H1 (cell line): ENCODE measurements around the gene CNPY3. TPM values are rescaled to one million over a fixed set of nuclear protein-coding genes. Genes with fewer than 3 reads are reported as not detected.

ENCODE experiments used
- CTCF ChIA-PET: fragments of 300-600 bp; sonication (Branson Sonifier 250); formaldehyde crosslinking; loops from one replicate; lab custom pipeline; 2021; ENCODE audit not compliant: partially characterized antibody; lab: Charles Lee
- POLR2A ChIA-PET: fragments of 300-600 bp; sonication (Branson Sonifier 250); formaldehyde crosslinking; loops from one replicate; lab custom pipeline; 2021; ENCODE audit warnings: inconsistent platforms; ENCODE audit not compliant: partially characterized antibody; lab: Charles Lee
- DNase-seq, 2 experiments: peaks; one replicate each; pipeline versions ENCODE4 v3.0.0 to v3.0.0-alpha.2; 2010 to 2022; ENCODE audit warnings: low spot score in 2 of 2, low read depth in 1 of 2, mixed read lengths in 1 of 2
- FAIRE-seq: peaks from 2 replicates; lab custom pipeline; 2011; peaks lifted over from hg19 to GRCh38; lab: Jason Lieb, UNC
- H2AFZ ChIP-seq: 2 replicates; pipeline ENCODE4 v1.8.1; 2012; ENCODE audit warnings: low read length, inconsistent platforms
- H2AK5ac ChIP-seq: 2 replicates; pipeline ENCODE4 v1.6.1; 2013; ENCODE audit warnings: low read depth, low read length
- H2BK120ac ChIP-seq: replicated peaks from 2 replicates; pipeline ENCODE3; 2013; ENCODE audit warnings: low read depth, low read length, inconsistent platforms
- H2BK12ac ChIP-seq: 2 replicates; pipeline ENCODE4 v1.6.1; 2013; ENCODE audit warnings: low read depth, low read length
- H2BK15ac ChIP-seq: 2 replicates; pipeline ENCODE4 v1.6.1; 2013; ENCODE audit warnings: low read length
- H2BK20ac ChIP-seq: 2 replicates; pipeline ENCODE4 v1.6.1; 2013; ENCODE audit warnings: low read length
- H2BK5ac ChIP-seq: 2 replicates; pipeline ENCODE4 v1.6.1; 2013; ENCODE audit warnings: low read depth, low read length
- H3K14ac ChIP-seq: 2 replicates; pipeline ENCODE4 v1.6.1; 2013; ENCODE audit warnings: inconsistent platforms; ENCODE audit not compliant: insufficient read length
- H3K18ac ChIP-seq: 2 replicates; pipeline ENCODE4 v1.6.1; 2013; ENCODE audit warnings: low read length; ENCODE audit errors: extremely low read depth
- H3K23ac ChIP-seq: 2 replicates; pipeline ENCODE4 v1.6.1; 2013; ENCODE audit warnings: inconsistent platforms; ENCODE audit not compliant: insufficient read length
- H3K23me2 ChIP-seq: 2 replicates; pipeline ENCODE4 v1.6.1; 2013; ENCODE audit warnings: low read depth, low read length
- H3K27ac ChIP-seq: 2 replicates; pipeline ENCODE4 v1.6.1; 2011; ENCODE audit warnings: low read depth, low read length, inconsistent platforms
- H3K27me3 ChIP-seq, 4 experiments: replicated peaks in 1 of 4; 1 replicate in 1 of 4; 2 replicates in 3 of 4; pipeline versions ENCODE4 v1.6.1 to v1.8.1; 2011 to 2013; ENCODE audit warnings: low read length in 3 of 4, mild to moderate bottlenecking in 3 of 4, inconsistent platforms in 2 of 4, mixed read lengths in 2 of 4, moderate library complexity in 1 of 4; ENCODE audit not compliant: control insufficient read depth in 3 of 4, insufficient read depth in 3 of 4; ENCODE audit errors: extremely low read depth in 1 of 4
- H3K36me3 ChIP-seq, 4 experiments: 2 replicates each; pipeline versions ENCODE4 v1.6.1 to v1.8.1; 2011 to 2013; ENCODE audit warnings: mild to moderate bottlenecking in 4 of 4, low read length in 3 of 4, moderate library complexity in 2 of 4, control low read depth in 1 of 4, inconsistent platforms in 1 of 4; ENCODE audit not compliant: insufficient read depth in 4 of 4, control insufficient read depth in 2 of 4
- H3K4ac ChIP-seq: replicated peaks from 2 replicates; pipeline ENCODE3; 2013; ENCODE audit warnings: low read length, low read depth, mixed read lengths, inconsistent platforms; ENCODE audit not compliant: insufficient read length
- H3K4me1 ChIP-seq, 4 experiments: replicated peaks in 1 of 4; 1 replicate in 1 of 4; 2 replicates in 3 of 4; pipeline versions ENCODE4 v1.6.1 to v1.8.1; 2011 to 2013; ENCODE audit warnings: low read length in 3 of 4, inconsistent platforms in 2 of 4, mixed read lengths in 1 of 4; ENCODE audit not compliant: insufficient read depth in 4 of 4, control insufficient read depth in 3 of 4
- H3K4me2 ChIP-seq, 2 experiments: 2 replicates each; pipeline versions ENCODE4 v1.6.1 to v1.8.1; 2011 to 2013; ENCODE audit warnings: low read depth in 2 of 2, low read length in 2 of 2, control low read depth in 1 of 2, inconsistent platforms in 1 of 2, mild to moderate bottlenecking in 1 of 2; ENCODE audit not compliant: insufficient read depth in 1 of 2
- H3K4me3 ChIP-seq, 4 experiments: fragments of 200-600, 300-600 bp in 1 of 4; sonication (generic), shearing (Covaris generic), sonication (Bioruptor Twin) in 1 of 4; 2 replicates each; pipeline versions ENCODE4 v1.5.1 to v1.8.1; 2011 to 2016; ENCODE audit warnings: low read length in 4 of 4, low read depth in 3 of 4, control low read depth in 2 of 4, inconsistent platforms in 2 of 4, mild to moderate bottlenecking in 2 of 4, mixed read lengths in 1 of 4, moderate library complexity in 1 of 4; ENCODE audit not compliant: insufficient read depth in 2 of 4; ENCODE audit errors: extremely low read depth in 1 of 4
- H3K56ac ChIP-seq: replicated peaks from 2 replicates; pipeline ENCODE3; 2013; ENCODE audit warnings: low read depth, mild to moderate bottlenecking, mixed read lengths, low read length, inconsistent platforms; ENCODE audit not compliant: insufficient read length
- H3K79me1 ChIP-seq: 2 replicates; pipeline ENCODE4 v1.6.1; 2013; ENCODE audit warnings: low read depth, low read length, control low read depth
- H3K79me2 ChIP-seq, 2 experiments: 2 replicates each; pipeline versions ENCODE4 v1.6.1 to v1.8.1; 2012 to 2013; ENCODE audit warnings: low read length in 2 of 2, mild to moderate bottlenecking in 2 of 2, inconsistent platforms in 1 of 2; ENCODE audit not compliant: insufficient read depth in 2 of 2, control insufficient read depth in 1 of 2
- H3K9ac ChIP-seq, 4 experiments: replicated peaks in 1 of 4; 1 replicate in 1 of 4; 2 replicates in 3 of 4; pipeline versions ENCODE4 v1.6.1 to v1.8.1; 2011 to 2013; ENCODE audit warnings: low read depth in 3 of 4, low read length in 3 of 4, control low read depth in 2 of 4, mild to moderate bottlenecking in 2 of 4, moderate library complexity in 2 of 4, inconsistent platforms in 1 of 4; ENCODE audit errors: extremely low read depth in 1 of 4
- H3K9me3 ChIP-seq, 2 experiments: 2 replicates each; pipeline versions ENCODE4 v1.6.1 to v1.8.1; 2012 to 2013; ENCODE audit warnings: mild to moderate bottlenecking in 2 of 2, moderate library complexity in 2 of 2, control low read depth in 1 of 2, inconsistent platforms in 1 of 2, low read depth in 1 of 2, low read length in 1 of 2, mixed read lengths in 1 of 2; ENCODE audit not compliant: insufficient read depth in 2 of 2
- H4K20me1 ChIP-seq, 2 experiments: replicated peaks in 1 of 2; 2 replicates each; pipeline versions ENCODE3 to v1.8.1; 2011 to 2013; ENCODE audit warnings: inconsistent platforms in 2 of 2, low read length in 2 of 2, mild to moderate bottlenecking in 1 of 2; ENCODE audit not compliant: insufficient read depth in 2 of 2, control insufficient read depth in 1 of 2
- H4K5ac ChIP-seq: 2 replicates; pipeline ENCODE4 v1.6.1; 2013; ENCODE audit warnings: low read length, low read depth, mixed read lengths, inconsistent platforms; ENCODE audit not compliant: insufficient read length
- H4K8ac ChIP-seq: 2 replicates; pipeline ENCODE4 v1.8.0; 2013; ENCODE audit warnings: mild to moderate bottlenecking, moderate library complexity, low read length, inconsistent platforms; ENCODE audit not compliant: insufficient read depth; ENCODE audit errors: extremely low read depth
- H4K91ac ChIP-seq: replicated peaks from 2 replicates; pipeline ENCODE3; 2013; ENCODE audit warnings: low read length, mixed read lengths, inconsistent platforms; ENCODE audit not compliant: insufficient read length
- KDM1A ChIP-seq: fragments of 200-600, 300-600 bp; sonication (generic); IDR thresholded peaks from 2 replicates; pipeline ENCODE4 v1.7.1; 2016; ENCODE audit warnings: mild to moderate bottlenecking, low read length, borderline replicate concordance
- SP2 ChIP-seq: IDR thresholded peaks from 2 replicates; pipeline ENCODE4 v1.6.1; 2012; ENCODE audit warnings: mild to moderate bottlenecking, low read length, inconsistent platforms
- WGBS, 2 experiments: shearing (Covaris generic) in 1 of 2; methylation state at CpG; one replicate each; pipeline versions ENCODE4 v1.1.6 to v1.1.7; 2013 to 2015; ENCODE audit warnings: low lambda C conversion rate in 2 of 2, mixed read lengths in 2 of 2, inconsistent platforms in 1 of 2, low coverage in 1 of 2, missing lambda C conversion rate in 1 of 2; ENCODE audit not compliant: insufficient replicate concordance in 2 of 2, insufficient coverage in 1 of 2, insufficient read length in 1 of 2; ENCODE audit errors: extremely low coverage in 1 of 2, missing lambda C conversion rate in 1 of 2; 5-methylcytosine and 5-hydroxymethylcytosine counted together
- polyA plus RNA-seq, 7 experiments: library from polyadenylated mRNA; depleted of rRNA in 3 of 7; stranded (reverse) in 5 of 7; unstranded in 2 of 7; fragments of >200 nt in 5 of 7; fragments of 200-250 nt in 2 of 7; gene quantifications; 1 replicate in 5 of 7; 2 replicates in 1 of 7; 4 replicates in 1 of 7; pipeline versions ENCODE4 v1.2.1 to v1.2.3, GENCODE V29; 2011 to 2013; ENCODE audit warnings: missing spikeins in 2 of 7, mixed read lengths in 2 of 7
- total RNA-seq: library from RNA; stranded (reverse); fragmentation: NEBNext Ultra II Directional; extraction: Animal tissue kit (Norgen Biotek cat#: 25700); gene quantifications from 2 replicates; pipeline ENCODE4 v1.2.1, GENCODE V29; 2021

Gene CNPY3
- total and polyA plus RNA-seq, 2 of the 8 experiments (the other 6 are each of a cell fraction or from before 2014, with no cell fraction given), result 49.6 to 64.5 TPM

DNA sequence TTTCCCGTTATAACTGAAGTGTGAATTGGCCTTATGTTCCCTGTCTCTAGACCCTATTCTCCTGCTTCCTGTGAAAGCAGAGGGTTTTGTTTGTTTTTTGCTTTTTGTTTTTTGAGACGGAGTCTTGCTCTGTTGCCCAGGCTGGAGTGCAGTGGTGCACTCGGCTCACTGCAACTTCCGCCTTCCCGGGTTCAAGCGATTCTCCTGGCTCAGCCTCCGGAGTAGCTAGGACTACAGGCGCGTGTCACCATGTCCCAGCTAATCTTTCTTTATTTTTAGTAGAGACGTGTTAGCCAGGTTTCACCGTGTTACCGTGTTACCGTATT is 30.6 kb downstream of the CNPY3 start:
- no peak overlapping the region for H3K18ac ChIP-seq
- TF ChIP-seq KDM1A, result 0 out of 2 replicates have a peak, but pooled peaks have one; percentile 12
- no peak for TF ChIP-seq SP2
- peak overlapping the region; percentile 94; the same call in 1 of the 2 replicates for H2AFZ ChIP-seq
- H2BK12ac ChIP-seq, result no peak overlapping the region
- H3K4me3 ChIP-seq, result peak overlapping the region; percentile 50 to 87 (median 76)
- H3K4me2 ChIP-seq, result peak overlapping the region; percentile 69 to 99
- no peaks in the 10 kb centered on the region for H3K9me3 ChIP-seq
- no peak overlapping the region for H3K4ac ChIP-seq
- POLR2A ChIA-PET, result interaction anchor here (0.7 to 5.3 kb wide), 20 partner anchors 8 to 214 kb away, joined by 3 to 21 read pairs (median 4); partner anchors contain the start of genes CNPY3, PEX6, PPP2R5D and RPL7L1
- FAIRE-seq (no peak), DNase-seq (no peak)
- no peak overlapping the region for H4K8ac ChIP-seq
- H4K5ac ChIP-seq, result no peak overlapping the region
- H2AK5ac ChIP-seq, result no peak overlapping the region
- H3K36me3 ChIP-seq, result peaks cover 0 to 2% (median 0%) of the 10 kb centered on the region in 4 experiments; a peak in 1 of 8 replicates
- H2BK15ac ChIP-seq, result no peak overlapping the region
- H3K23me2 ChIP-seq, result peaks cover 10% of the 10 kb centered on the region
- H2BK20ac ChIP-seq, result no peak overlapping the region
- H3K9ac ChIP-seq, result no peak overlapping the region; a peak in 1 of 7 replicates
- no peaks in the 10 kb centered on the region for H3K79me2 ChIP-seq
- no peak overlapping the region for H3K14ac ChIP-seq
- no peak overlapping the region for H3K27ac ChIP-seq
- H3K4me1 ChIP-seq, result peaks cover 0 to 8% (median 6%) of the 10 kb centered on the region in 4 experiments; a peak in 5 of 7 replicates
- H3K56ac ChIP-seq, result no peak overlapping the region
- H4K91ac ChIP-seq, result no peak overlapping the region
- no peak overlapping the region for H2BK120ac ChIP-seq
- no peaks in the 10 kb centered on the region; the same call in 1 of the 2 replicates for H3K79me1 ChIP-seq
- H4K20me1 ChIP-seq, result no peaks in the 10 kb centered on the region
- H2BK5ac ChIP-seq, result no peak overlapping the region
- H3K27me3 ChIP-seq, result peaks cover 0 to 13% (median 10%) of the 10 kb centered on the region in 4 experiments; a peak in 5 of 7 replicates
- no peak overlapping the region for H3K23ac ChIP-seq
- CTCF ChIA-PET, result interaction anchor here (0.5 to 2.1 kb wide), 9 partner anchors 8 to 429 kb away, joined by 3 to 6 read pairs (median 3); partner anchors contain the start of genes KLHDC3, MEA1 and RRP36
- 39% methylated on average over 13 of the region's 13 CpGs; no CpG with 5 or more reads in 1 of the 2 experiments for WGBS, 2 experiments
